HFFc6 (cell line): Measurements from ENCODE around the gene TMPRSS11E. TPM values are rescaled to one million over a fixed set of nuclear protein-coding genes. Genes with fewer than 3 reads are reported as not detected.

ENCODE experiments used
- DNase-seq: peaks from one replicate; pipeline ENCODE4 v3.0.0-alpha.2; 2018
- H3K27ac Mint-ChIP-seq: 2 replicates; pipeline ENCODE4 v1.8.0; 2020; ENCODE audit warnings: mild to moderate bottlenecking, mixed read lengths
- H3K27me3 Mint-ChIP-seq: 2 replicates; pipeline ENCODE4 v1.8.0; 2021; ENCODE audit warnings: mild to moderate bottlenecking, moderate library complexity, mixed read lengths; ENCODE audit not compliant: insufficient read depth
- H3K36me3 Mint-ChIP-seq: 2 replicates; pipeline ENCODE4 v1.8.0; 2021; ENCODE audit warnings: low read depth, mixed read lengths
- H3K4me1 Mint-ChIP-seq: 2 replicates; pipeline ENCODE4 v1.8.0; 2020; ENCODE audit warnings: low read depth, mixed read lengths
- H3K4me3 Mint-ChIP-seq: 2 replicates; pipeline ENCODE4 v1.8.0; 2020; ENCODE audit warnings: mild to moderate bottlenecking, moderate library complexity, mixed read lengths
- H3K9me3 Mint-ChIP-seq: 2 replicates; pipeline ENCODE4 v1.8.0; 2020; ENCODE audit warnings: mild to moderate bottlenecking, mixed read lengths
- CTCF ChIP-seq: fragments of 200-600 bp; sonication (generic); IDR thresholded peaks from 2 replicates; pipeline ENCODE4 v1.5.0; 2021; ENCODE audit warnings: antibody characterized with exemption, mild to moderate bottlenecking
- total RNA-seq, 6 experiments: library from RNA; stranded (reverse); fragmentation: NEBNext Ultra II Directional; extraction: Animal tissue kit (Norgen Biotek cat#: 25700); gene quantifications; 2 replicates in 1 of 6; 3 replicates in 5 of 6; pipeline ENCODE4 v1.2.3, GENCODE V29; 2021

The TMPRSS11E gene
- total RNA-seq, 6 experiments from 2014 or later: not detected

- Mint-ChIP-seq H3K9me3 (no peaks in the 10 kb centered on the region), H3K4me3 (no peak overlapping the region), H3K27ac (no peak overlapping the region), H3K36me3 (no peaks in the 10 kb centered on the region), H3K27me3 (no peaks in the 10 kb centered on the region), H3K4me1 (no peaks in the 10 kb centered on the region)
- no peak for TF ChIP-seq CTCF
- DNase-seq: no peak
These were observed 16.9 kb upstream of the TMPRSS11E start for GRCh38 chr4:68430337-68430736.

- Mint-ChIP-seq H3K4me1 (no peaks in the 10 kb centered on the region), H3K4me3 (no peak overlapping the region), H3K36me3 (no peaks in the 10 kb centered on the region), H3K27me3 (no peaks in the 10 kb centered on the region), H3K27ac (no peak overlapping the region), H3K9me3 (no peaks in the 10 kb centered on the region)
- TF ChIP-seq CTCF: no peak
- DNase-seq: no peak
These were observed 14.9 kb upstream of the TMPRSS11E start for GRCh38 chr4:68432320-68432719.

- no peaks in the 10 kb centered on the region for H3K36me3 Mint-ChIP-seq
- no peaks in the 10 kb centered on the region for H3K27me3 Mint-ChIP-seq
- no peak overlapping the region for H3K4me3 Mint-ChIP-seq
- no peak for TF ChIP-seq CTCF
- H3K27ac Mint-ChIP-seq: no peak overlapping the region
- H3K9me3 Mint-ChIP-seq: no peaks in the 10 kb centered on the region
- no peak for DNase-seq
- H3K4me1 Mint-ChIP-seq: no peaks in the 10 kb centered on the region
These were observed 13.7 kb upstream of the TMPRSS11E start for GRCh38 chr4:68433582-68433981.

GRCh38 chr4:68434277-68434676 is 13.0 kb upstream of the TMPRSS11E start:
- TF ChIP-seq CTCF: no peak
- Mint-ChIP-seq H3K4me1 (no peaks in the 10 kb centered on the region), H3K27ac (no peak overlapping the region), H3K36me3 (no peaks in the 10 kb centered on the region), H3K27me3 (no peaks in the 10 kb centered on the region), H3K4me3 (no peak overlapping the region), H3K9me3 (no peaks in the 10 kb centered on the region)
- DNase-seq: no peak

- no peaks in the 10 kb centered on the region for H3K36me3 Mint-ChIP-seq
- H3K27me3 Mint-ChIP-seq: no peaks in the 10 kb centered on the region
- no peaks in the 10 kb centered on the region for H3K9me3 Mint-ChIP-seq
These were observed 12.4 kb upstream of the TMPRSS11E start for GRCh38 chr4:68434836-68435235.

More at GRCh38 chr4:68434836-68435235, 12.4 kb upstream of the TMPRSS11E start:
- Mint-ChIP-seq H3K27ac (no peak overlapping the region), H3K4me3 (no peak overlapping the region), H3K4me1 (no peaks in the 10 kb centered on the region)
- no peak for TF ChIP-seq CTCF
- no peak for DNase-seq
